NK-92 (cell line): ENCODE measurements around the gene DPP6.
"Not testable (repeated sequence)": the region's sequence is repeated elsewhere in the genome, so short reads cannot be mapped to it uniquely, and the experiment has no call there.

Experiments
- DNase-seq: peaks from one replicate; lab custom pipeline; 2025; ENCODE audit not compliant: unreplicated experiment; lab: John Stamatoyannopoulos, UW

The DPP6 gene

DNA sequence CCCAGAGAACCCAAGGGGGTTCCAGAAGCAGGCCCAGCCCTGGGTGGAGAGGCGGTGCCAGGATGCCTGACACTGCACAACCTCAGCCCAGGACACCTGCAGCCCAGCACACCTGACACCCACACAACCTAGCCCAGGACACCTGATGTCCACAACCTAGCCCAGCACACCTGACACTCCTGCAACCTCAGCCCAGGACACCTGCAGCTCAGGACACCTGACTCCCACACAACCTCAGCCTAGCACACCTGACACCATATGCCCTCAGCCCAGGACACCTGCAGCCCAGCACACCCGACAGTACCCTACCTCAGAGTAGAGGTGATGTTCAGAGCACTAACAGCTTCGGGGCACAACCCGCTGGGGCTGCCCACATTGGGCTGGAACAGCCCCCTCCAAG, 863.4 kb downstream of the DPP6 start:
- DNase-seq = no peak

DNA sequence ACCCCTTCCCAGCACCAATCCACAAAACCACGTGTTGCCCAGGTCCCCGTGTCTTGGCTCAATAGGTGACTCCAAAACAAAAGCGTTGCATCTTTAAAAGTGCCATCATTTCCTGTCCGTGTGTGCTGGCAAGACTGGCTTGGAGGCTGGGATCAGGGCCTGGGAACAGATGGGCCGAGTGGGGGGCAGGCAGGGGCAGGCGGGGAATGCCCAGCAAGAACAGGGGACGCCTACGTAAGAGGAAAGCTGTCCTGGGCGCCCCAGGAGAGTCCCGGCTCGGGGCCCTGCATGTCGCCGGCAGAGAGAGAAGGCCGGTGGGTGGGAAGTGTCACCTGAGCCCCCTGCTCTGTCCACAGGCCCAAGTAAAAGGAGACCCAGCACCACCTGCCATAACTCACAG, 864.2 kb downstream of the DPP6 start:
- no peak for DNase-seq

DNA sequence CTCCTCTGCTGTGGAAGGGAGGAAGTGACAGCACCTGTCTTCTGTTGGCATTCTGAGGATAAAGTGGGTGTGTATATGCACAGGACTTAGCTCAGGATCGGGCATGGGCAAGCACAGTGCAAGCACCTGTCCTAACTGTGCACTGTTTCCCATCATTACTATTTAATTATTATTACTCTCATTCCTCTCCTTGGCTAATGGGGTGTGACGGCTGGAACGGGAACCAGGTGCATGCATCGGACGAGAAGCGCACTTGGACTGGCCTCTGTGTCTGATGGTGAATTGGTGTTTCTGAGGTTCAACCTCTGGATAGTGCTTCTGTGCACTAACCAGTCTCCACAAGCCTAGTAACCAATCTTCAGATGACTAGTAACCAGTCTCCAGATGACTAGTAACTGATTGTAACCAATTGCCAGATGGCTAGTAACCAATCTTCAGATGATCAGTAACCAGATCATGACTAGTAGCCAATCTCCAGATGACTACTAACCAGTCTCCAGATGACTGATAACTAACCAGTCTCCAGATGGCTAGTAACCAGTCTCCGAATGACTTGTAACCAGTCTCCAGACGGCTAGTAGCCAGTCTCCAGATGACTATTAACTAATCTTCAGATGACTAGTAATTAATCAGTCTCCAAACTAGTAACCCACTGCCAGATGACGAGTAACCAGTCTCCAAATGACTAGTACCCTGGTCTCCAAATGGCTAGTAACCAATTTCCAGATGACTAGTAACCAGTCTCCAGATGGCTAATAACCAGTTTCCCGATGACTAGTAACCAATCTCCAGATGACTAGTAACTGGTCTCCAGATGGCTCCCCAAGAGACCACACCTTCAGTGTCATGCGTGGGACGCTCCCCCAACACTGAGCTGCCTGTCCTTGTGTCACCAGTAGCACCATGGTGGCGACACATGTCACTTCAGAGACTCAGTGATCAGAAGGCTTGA, 864.9 kb downstream of the DPP6 start:
- no peak for DNase-seq

DNA sequence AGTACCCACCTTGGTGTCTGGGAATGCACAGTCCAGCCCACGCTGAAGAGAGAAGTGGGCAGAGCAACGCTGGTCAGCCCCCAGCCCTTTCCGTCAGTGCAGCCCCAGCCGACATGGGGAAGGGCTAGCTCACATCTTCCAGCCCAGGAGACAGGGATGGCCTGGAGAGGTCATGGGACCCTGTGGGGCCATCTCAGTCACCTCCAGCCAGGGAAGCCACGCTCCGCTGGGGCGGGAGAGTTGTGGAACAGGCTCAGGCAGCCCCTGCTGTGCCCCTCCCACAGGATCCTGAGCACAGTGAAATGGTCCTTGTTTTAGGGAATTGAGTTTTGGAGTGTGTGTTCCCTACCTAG, 865.6 kb downstream of the DPP6 start:
- no peak for DNase-seq

DNA sequence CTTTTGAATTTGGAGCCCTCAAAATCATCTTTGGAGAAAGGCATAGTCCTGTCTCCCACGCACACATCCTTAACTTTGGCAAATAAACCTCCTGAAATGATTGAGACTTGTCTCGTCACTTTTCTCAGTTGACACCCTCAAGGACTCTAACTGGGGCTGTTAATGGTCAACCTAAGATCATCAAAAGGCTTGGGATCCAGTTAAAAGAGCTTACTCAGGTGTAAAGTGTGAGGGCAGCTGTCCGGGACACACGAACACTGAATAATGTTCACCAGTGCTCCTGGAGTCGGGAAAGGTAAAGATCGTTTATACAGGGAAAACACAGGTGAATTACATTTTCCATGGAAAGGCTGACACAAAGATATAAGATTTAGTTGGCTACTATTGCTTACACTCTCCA, 866.1 kb downstream of the DPP6 start:
- DNase-seq = no peak

DNA sequence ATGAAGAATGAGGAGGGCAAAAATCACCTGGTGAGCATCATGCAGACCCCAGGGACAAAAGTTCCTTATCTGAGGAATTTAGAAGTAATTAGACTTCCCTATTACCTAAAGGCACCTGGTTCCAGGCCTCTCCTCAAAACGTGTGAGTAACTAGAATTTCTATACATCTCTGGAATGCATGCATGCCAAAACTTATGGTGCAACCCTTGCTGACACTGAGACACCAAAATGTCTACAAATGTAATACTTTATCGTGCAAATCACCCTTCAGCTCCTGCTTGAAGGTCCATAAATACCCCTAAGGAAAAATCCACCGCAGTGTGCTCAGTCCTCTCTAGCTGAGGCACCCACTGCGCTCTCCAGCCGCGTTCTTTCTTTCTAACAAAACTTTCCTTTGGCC, 866.5 kb downstream of the DPP6 start:
- DNase-seq = no peak

DNA sequence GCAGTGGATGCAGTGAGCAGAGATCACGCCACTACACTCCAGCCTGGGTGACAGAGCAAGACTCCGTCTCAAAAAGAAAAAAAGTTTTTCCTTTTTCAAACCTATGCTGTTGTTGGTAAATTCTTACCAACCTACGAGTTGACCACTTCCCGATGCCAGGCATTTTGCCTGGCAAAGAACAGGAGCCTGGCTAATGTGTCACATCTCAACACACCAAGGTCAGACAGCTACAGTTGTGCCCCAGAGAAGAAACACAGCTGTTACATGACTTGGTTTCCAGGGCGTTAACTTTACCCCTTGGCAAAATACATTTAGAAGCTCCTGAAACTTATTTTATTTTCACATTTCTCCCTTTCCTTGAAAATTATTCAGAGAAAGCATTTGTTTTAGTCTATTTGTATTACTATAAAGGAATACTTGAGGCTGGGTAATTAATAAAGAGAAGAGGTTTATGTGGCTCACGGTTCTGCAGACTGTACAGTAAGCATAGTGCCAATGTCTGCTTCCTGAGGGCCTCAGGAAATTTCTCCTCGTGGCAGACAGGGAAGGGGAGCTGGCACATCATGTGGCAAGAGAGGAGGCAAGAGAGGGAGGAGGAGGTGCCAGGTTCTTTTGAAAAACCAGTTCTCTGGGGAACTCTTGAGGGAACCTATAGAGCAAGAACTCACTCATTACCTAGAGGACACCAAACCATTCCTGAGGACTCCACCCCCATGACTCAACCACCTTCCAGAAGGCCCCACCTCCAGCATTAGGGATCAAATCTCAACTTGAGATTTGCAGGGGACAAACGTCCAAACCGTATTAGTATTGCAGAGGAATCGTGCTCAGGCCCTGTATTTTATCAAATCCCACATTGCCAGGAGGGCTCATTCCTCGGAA, 867.4 kb downstream of the DPP6 start:
- no peak for DNase-seq

DNA sequence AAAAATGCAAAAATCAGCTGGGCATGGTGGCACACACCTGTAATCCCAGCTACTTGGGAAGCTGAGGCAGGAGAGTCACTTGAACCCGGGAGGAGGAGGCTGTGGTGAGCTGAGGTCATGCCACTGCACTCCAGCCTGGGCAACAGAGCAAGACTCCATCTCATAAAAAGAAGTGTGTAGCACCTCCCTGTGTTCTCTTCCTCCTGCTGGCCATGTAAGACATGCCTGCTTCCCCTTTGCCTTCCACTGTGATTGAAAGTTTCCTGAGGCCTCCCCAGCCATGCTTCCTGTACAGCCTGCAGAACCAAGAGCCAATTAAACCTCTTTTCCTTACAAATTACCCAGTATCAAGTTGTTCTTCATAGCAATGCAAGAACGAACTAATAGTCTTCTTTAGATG, 870.3 kb downstream of the DPP6 start:
- DNase-seq = not testable (repeated sequence)

DNA sequence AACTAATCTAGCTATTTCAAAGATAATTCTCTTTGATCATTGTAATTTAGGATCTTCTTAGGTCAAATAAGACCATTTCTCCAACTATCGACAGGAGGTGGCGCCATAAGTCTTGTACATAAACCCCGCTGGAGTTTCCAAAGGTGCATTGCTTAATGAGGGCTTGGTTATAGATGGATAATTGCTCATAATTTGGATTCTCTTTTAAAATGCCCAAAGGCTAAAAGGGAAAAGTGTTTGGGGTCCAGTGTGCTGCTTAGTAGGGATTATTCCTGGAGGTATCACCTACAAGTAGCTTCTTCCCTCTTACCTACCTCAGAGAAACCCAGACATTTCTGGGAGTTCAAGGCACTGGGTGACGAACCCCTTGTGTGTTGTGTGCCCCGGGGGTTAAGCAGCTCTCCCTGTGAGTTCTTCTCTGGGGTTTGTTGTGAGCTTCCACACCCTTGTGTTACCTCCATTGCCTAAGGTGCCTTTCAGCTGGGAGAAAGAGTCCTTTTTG, 875.5 kb downstream of the DPP6 start:
- DNase-seq = no peak

DNA sequence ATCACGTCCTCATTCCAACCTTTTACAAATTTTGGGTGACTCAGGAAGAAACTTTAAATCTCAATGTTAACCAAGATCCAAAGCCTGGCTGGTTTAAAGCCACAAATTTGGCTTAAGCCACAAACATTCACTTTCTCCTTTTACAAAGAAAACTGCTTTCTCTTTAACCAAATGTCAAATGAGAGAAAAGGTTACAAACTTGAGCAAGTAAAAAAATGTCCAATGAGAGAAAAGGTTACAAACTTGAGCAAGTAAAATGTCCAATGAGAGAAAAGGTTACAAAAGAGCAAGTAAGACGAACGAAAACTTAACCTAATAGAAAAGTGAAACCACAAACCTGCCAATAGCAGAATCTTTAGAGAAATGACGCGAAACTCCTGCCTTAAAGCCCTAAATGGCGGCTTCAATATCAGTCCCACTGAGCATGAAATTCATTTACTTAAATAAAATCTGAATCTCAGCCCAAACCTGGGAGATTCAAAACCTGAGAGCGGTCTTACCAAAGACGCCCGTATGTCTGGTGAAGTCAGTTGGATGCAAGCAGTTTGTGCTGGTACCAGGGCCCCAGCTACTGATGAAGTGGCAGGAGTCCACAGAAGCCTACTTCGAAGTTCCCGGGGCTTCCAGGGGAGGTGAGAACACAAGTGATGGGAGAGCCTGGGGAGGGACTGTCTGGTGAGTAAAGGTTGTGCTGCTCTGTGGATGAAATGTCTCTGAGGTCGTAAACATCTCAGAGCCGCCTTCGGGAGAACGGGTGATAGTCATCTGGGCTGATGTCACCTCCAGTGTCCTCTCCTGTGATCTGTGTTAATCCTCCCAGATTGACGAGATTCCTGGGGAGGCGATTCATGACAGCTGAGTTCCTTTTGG, 876.2 kb downstream of the DPP6 start:
- no peak for DNase-seq

DNA sequence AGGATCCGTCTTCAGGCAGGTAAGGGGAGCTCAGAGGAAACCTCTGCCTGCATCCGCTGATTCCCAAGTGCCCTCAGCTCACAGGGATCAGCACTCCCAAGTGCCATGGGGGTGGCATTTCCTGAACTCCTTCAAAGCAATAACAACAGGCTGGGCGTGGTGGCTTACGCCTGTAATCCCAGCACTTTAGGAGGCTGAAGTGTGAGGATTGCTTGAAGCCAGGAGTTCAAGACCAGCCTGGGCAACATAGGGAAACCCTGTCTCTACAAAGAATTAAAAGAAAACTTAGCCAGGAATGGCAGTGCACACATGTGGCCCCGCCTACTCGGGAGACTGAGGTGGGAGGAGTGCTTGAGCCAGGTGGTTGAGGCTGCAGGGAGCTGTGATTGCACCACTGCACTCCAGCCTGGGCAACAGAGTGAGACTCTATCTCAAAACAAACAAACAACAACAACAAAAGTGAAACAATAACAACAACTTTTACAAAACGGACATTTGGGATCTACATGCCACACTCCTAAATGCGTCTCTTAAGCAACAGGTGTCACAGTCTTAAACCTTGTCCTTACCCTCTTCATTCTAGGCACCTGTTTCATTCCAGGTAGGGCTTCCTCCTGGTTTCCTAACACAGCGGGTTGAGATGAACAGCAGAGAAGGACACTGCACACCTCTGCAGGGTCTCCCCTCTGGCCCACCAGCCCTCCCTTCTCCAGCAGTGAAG, 877.0 kb downstream of the DPP6 start:
- no peak for DNase-seq

DNA sequence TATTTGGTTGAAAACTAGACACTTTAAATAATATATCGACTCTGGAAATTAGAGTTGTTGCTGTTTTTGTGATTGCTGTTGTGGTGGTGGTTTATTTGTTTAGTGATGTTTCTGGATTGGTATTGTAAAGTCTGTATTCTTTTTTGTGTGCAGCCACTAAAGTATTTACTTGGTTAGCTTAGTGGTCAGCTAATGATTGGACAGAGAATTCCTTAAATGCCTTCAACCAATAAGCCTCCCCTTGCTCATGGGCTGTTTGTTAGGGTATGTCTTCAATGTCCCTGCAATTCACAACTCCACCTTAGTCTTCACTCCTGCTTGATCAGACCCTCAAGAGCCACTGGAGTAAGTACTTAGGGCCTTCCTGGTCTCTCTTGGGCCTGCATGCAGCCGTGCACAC, 879.7 kb downstream of the DPP6 start:
- DNase-seq = no peak

DNA sequence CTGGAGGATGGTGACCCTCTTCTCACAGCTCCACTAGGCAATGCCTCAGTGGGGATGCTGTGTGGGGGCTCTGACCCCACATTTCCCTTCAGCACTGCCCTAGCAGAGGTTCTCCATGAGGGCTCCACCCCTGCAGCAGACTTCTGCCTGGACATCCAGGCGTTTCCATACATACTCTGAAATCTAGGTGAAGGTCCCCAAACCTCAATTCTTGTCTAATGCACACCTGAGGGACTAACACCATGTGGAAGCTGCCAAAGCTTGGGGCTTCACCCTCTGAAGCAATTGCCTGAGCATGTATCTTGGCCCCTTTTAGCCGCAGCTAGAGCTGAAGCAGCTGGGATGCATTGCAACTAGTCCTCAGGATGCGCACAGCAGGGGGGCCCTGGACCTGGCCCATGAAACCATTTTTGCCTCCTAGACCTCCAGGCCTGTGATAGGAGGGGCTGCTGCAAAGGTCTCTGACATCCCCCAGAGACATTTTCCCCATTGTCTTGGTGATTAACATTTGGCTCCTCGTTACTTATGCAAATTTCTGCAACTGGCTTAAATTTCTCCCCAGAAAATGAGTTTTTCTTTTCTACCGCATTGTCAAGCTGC, 882.3 kb downstream of the DPP6 start:
- not testable (repeated sequence) for DNase-seq

DNA sequence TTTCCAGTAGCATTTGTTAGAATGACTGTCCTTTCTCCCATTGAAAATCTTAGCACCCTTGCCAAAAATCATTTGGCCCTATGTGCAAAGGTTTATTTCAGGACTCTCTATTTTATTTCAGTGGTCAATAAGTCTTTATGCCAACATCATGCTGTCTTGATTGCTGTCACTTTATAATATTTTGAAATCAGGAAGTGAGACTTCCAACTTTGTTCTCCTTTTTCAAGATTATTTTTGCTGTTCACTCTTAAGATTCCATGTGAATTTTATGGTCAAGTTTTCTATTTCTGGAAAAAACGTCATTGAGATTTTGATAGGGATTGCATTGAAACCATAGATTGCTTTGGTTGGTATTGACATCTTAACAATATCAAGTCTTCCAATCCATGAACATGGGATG, 885.6 kb downstream of the DPP6 start:
- no peak for DNase-seq

DNA sequence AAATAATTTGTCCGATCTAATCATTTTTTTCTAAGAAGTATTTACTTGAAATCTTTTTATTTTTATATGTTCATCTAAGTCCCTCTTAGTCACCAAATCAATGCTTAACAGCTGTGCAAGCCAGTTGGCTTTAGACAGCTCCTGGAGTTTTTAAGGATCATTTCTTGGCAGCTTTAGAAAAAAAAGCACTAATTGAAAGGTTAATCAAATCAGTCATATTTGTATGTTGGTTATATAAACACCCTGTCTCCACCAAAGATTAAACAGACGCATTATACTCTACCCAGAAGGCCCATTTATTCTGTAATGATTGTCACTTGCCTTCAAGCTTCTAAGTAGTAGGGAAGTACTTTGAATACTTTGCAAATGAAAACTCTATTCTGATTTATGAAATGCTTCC, 890.5 kb downstream of the DPP6 start:
- no peak for DNase-seq
